HG03521 (cell line): Measurements from ENCODE around the gene NCBP3.

Experiments
- ATAC-seq: cut with Tn5 transposase; IDR thresholded peaks from one replicate; pipeline ENCODE4 v1.9.1; 2021; ENCODE audit warnings: mild to moderate bottlenecking, moderate library complexity; ENCODE audit not compliant: unreplicated experiment

NCBP3 gene

GRCh38 chr17:3761036-3761917 is 84.8 kb downstream of the NCBP3 start:
- no peak for ATAC-seq

DNA sequence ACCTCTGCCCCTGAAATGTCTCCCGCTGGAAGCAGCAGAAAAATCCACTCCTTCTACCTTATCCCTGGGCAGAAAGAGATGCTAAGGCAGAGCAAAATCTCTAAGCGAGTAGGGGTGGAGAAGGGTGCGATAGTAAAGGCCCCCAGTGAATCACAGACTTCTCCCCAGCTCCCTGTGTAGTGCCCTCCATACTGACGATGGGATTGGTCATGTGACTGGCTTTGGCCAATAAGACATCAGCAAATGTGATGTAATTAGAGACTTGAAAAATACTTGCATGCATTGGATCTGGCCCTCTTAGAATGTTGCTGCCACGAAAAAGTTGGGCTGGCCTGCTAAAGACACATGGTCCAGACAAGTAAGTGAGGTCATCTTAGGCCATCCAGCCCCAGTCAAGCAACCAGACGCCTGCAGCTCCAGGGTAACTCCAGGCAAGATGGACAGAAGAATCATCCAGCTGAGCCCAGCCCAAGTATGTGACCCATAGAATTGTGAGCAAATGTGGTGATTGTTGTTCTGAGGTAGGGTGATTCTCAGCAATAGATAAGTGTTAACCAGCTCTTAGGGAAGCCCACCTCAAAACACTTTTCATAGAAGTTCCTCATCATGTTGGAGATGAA is 86.3 kb downstream of the NCBP3 start:
- no peak for ATAC-seq

DNA sequence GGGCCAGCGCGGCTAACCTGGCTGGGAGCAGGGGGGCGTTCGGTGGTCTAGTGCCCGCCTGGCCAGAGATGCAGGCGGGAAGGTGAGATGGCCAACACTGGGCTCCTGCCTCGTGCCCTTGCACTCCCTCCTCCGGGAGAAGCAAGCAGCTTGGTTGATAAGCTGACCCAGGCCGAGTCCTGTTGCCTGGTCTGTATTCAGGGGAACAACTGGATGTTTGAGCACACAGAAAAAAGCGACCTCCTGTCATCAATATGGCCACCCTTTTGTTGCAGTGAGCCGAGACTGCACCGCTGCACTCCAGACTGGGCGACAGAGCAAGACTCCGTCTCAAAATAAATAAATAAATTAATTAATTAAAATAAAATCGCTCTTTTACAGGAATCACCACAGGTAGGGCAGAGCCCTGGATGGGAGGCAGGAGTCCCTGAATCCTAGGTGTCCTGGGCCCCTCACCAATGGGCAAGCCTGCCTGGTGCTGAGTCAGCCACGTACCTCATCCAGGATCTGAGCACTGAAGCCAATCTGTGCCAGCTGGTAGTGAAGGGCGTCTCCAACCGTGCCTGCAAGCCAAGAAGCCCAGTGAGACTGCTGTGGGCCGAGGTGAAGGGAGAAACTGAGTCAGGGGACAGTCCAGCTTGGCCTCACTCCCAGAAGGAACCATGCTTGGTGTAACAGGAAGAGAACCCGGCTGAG is 90.6 kb downstream of the NCBP3 start:
- ATAC-seq, result no peak

- ATAC-seq, result peak; percentile 44
Observed at GRCh38 chr17:3754458-3755334, 91.3 kb downstream of the NCBP3 start.

DNA sequence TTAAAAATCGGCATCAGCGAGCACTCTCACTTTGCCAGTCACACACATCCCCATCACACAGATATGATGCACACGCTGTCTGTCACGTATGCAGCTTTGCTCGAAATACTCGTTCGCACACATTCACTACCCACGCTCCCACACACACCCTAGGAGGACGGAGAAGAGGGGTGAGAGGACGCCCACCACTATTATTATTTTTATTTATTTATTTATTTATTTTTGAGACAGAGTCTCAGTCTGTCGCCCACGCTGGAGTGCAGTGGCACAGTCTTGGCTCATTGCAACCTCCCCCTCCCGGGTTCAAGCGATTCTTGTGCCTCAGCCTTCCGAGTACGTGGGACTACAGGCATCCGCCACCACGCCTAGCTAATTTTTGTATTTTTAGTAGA is 92.0 kb downstream of the NCBP3 start:
- ATAC-seq, result no peak

DNA sequence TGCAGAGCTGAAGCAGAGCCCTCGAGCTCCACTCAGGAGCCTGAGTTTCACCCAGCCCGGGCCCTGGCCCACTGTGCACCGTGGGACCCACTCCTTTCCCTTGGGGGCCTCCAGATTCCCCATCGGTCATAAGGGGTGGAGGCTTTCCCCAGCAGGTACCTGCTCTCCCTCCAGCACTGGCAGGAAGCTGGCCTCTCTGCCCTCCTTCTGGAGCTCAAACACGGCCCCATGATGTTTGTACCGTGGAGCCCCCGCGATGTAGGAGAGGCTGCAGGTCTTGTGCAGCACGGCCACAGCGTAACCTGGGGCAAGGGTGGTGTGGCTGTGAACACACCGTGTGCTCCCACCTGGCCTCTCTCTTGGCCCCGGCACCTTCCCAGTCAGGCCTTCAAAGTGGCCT is 92.4 kb downstream of the NCBP3 start:
- no peak for ATAC-seq
